ENCODE measurements around the gene ACSS3.

GRCh38 chr12:81170072-81170471 is 92.2 kb downstream of the ACSS3 start:
- TF ChIP-seq CBX5 (IDR thresholded peaks at IDR 0.05; ENCODE audit: low read depth) (no peak), SIN3A (IDR thresholded peaks at IDR 0.05; ENCODE audit: low read depth, low read length) (no peak), MAX (IDR thresholded peaks at IDR 0.05; ENCODE audit: low read depth, low read length) (no peak), CHD4 (IDR thresholded peaks at IDR 0.05) (no peak), MTA2 (IDR thresholded peaks at IDR 0.05; ENCODE audit: low read depth) (no peak), HDGF (IDR thresholded peaks at IDR 0.05) (no peak), NBN (IDR thresholded peaks at IDR 0.05) (no peak), TAF1 (IDR thresholded peaks at IDR 0.05; ENCODE audit: borderline replicate concordance, low read depth, low read length) (no peak), CTCF (IDR thresholded peaks at IDR 0.05 in 2 of 3, conservative IDR thresholded peaks at IDR 0.05 in 1 of 3; ENCODE audit: control insufficient read depth in 2 of 3, extremely low read depth in 1 of 3, insufficient read depth in 1 of 3, low read depth in 3 of 3, low read length in 3 of 3) (no peak), TARDBP (IDR thresholded peaks at IDR 0.05; ENCODE audit: borderline replicate concordance) (no peak), HDAC2 (IDR thresholded peaks at IDR 0.05) (no peak), MLLT1 (IDR thresholded peaks at IDR 0.05) (no peak)
